Measurements from ENCODE around the gene HDC.

HDC gene

DNA sequence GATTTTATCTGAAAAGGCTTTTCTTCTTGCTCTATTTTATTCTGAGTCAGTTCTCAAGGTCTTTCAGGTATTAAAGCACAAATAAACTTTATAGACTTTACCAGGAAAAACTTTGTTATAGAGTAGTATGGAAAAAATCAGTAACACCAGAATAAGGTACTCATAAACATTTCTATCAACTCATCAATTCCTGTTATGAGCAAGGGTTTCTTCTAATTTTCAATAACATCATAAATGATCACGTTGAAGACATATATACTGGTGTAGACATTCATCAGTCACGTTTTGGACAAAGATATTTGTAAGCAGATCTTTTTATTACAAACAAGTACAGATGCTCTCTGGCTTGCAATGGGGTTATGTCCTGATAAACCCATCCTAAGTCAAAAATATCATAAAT, 9.6 kb upstream of the HDC start:
- TF ChIP-seq GATA3 (IDR thresholded peaks at IDR 0.05; ENCODE audit: low read depth, low read length) = no peak
- no peak for TF ChIP-seq GATA2 (IDR thresholded peaks at IDR 0.05; ENCODE audit: low read depth, low read length)

DNA sequence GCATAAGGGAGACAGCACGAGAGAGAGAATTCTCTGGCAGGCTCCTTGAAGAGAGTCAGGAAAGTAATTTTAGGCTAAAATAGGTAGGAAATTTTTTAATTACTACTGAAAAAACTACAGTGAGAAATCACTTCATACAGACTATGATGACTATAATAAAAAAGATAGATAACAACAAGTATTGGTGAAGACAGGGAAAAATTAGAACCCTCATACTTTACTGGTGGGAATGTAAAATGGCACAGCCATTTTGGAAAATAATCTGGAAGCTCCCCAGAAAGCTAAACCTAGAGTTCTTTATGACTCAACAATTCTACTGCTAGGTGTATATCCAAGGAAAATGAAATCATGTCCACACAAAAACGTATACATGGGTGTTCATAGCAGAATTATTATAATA, 2.1 kb upstream of the HDC start:
- no peak for TF ChIP-seq GATA2 (IDR thresholded peaks at IDR 0.05; ENCODE audit: low read depth, low read length)
- TF ChIP-seq GATA3 (IDR thresholded peaks at IDR 0.05; ENCODE audit: low read depth, low read length) = no peak

DNA sequence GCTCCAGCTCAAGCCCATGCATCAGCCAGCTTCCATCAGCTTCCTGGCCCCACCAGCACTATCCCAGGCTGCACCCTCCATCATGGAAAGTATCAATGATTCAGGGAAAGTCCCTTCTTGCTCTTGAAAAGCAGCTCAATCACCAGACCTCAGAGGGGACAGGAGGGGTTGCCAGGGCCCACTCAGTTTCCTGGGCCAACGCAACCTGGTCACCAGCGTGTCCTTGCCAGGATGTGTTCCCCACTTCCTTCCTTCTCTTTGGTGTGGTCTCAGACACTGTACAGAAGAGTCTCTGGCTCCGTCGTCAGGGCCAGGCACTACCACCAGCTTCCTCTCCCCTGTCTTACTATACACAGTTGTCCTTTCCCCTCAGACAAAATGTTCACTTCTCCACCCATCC, 3.0 kb downstream of the HDC start:
- TF ChIP-seq GATA3 (IDR thresholded peaks at IDR 0.05; ENCODE audit: low read depth, low read length) (no peak), GATA2 (IDR thresholded peaks at IDR 0.05; ENCODE audit: low read depth, low read length) (no peak)

DNA sequence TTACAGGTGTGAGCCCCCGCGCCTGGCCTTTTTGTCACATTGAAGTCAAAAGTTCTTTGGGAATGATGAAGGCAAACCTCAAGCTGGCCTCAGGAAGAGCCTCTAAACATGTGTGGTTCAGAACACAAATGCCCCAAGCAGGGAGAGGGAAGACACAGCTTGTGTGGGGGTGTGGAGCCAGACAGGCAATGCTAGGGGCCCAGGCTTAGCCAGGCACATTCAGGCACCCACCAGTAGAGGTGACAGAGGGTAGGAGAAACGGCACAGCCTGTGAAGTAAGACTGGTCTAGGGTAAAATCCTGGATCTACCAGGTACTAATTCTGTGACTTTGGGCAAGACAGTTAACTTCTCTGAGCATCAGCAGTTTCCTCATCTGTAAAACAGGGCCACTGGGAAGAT, 3.5 kb downstream of the HDC start:
- TF ChIP-seq GATA2 (IDR thresholded peaks at IDR 0.05; ENCODE audit: low read depth, low read length) (no peak), GATA3 (IDR thresholded peaks at IDR 0.05; ENCODE audit: low read depth, low read length) (no peak)

DNA sequence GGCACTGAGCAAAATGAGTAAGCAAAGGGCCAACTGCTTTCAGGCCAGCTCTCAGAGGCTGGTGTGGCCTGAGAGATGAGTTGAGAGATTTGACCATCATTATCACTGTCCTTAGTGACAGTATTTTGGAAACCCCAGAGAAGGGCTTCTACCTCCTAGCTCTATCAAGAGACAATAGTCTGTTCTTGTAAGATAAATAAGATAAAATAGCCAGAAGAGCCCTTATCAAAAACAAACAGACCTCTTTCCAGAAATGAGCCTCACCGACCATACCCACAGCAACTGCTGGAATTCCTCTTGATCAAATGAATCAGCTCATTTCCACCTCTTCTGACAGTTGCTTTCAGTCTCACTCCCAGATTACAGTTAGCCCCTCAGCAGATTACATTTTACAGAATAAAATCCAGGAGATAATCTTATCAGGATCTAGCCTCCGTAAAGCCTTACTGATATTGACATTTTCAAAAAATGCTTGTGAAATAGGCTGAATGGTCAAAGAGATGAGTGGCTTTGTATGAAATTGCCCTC, 4.5 kb downstream of the HDC start:
- TF ChIP-seq GATA3 (IDR thresholded peaks at IDR 0.05; ENCODE audit: low read depth, low read length) (no peak), GATA2 (IDR thresholded peaks at IDR 0.05; ENCODE audit: low read depth, low read length) (peak; percentile 39)

DNA sequence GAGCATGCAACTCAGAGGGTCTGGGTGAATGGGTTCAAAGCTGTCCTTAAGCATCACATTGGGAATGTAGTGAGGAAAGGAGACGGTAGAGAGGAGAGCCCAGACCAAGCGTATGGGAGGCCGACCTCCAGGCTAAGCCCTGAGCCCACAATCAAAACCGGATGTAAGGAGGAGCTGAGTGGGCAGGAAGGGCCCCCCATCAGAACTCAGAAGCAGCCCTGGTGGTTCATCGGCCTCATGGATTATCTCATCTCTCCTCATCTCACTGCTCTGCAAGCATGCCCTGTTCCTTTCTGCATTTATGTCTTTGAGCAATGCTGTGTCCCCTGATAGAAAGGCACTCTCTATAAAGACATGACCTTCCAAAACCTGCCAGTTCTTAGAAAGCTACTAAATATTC, 6.2 kb downstream of the HDC start:
- TF ChIP-seq GATA3 (IDR thresholded peaks at IDR 0.05; ENCODE audit: low read depth, low read length) = no peak
- no peak for TF ChIP-seq GATA2 (IDR thresholded peaks at IDR 0.05; ENCODE audit: low read depth, low read length)

DNA sequence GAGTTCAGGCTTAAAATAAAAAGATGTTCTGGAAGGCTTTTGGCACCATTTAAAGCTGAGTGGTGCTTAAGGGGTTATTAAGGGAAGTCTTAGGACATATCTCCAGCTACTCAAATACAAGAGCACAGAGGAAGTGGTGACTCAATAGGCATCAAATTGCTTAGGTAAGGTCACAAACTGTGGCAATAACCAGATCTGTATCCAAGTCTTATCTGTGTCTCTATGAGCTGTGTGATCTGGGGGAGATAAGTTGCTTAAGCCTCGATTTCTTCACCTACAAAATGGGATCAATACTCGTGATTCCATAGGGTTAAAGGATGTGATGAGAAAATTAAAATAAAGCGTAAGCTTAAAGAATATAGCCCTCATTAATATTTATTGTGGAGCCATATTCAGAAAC, 7.6 kb downstream of the HDC start:
- TF ChIP-seq GATA2 (IDR thresholded peaks at IDR 0.05; ENCODE audit: low read depth, low read length) (no peak), GATA3 (IDR thresholded peaks at IDR 0.05; ENCODE audit: low read depth, low read length) (no peak)

DNA sequence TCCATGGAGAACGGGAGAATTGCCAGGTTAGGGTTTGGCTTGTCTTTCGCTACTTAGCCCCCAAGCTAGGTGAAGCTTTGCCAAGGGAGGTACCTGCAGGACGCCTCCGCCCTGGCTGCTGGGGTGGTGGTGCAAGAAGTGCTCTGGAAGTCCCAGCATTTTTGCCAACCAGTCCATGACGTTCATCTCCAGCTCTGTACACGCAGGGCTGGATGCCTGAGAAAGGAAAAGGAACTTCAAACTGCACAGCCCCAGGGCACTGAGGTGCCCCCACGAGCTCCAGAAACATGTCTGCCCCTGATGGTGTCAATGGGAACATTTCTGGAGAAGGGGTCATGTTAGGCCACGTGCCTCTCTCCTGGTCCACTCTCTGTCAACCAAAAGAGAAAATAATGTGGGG, 8.2 kb downstream of the HDC start:
- TF ChIP-seq GATA2 (IDR thresholded peaks at IDR 0.05; ENCODE audit: low read depth, low read length) (no peak), GATA3 (IDR thresholded peaks at IDR 0.05; ENCODE audit: low read depth, low read length) (no peak)

DNA sequence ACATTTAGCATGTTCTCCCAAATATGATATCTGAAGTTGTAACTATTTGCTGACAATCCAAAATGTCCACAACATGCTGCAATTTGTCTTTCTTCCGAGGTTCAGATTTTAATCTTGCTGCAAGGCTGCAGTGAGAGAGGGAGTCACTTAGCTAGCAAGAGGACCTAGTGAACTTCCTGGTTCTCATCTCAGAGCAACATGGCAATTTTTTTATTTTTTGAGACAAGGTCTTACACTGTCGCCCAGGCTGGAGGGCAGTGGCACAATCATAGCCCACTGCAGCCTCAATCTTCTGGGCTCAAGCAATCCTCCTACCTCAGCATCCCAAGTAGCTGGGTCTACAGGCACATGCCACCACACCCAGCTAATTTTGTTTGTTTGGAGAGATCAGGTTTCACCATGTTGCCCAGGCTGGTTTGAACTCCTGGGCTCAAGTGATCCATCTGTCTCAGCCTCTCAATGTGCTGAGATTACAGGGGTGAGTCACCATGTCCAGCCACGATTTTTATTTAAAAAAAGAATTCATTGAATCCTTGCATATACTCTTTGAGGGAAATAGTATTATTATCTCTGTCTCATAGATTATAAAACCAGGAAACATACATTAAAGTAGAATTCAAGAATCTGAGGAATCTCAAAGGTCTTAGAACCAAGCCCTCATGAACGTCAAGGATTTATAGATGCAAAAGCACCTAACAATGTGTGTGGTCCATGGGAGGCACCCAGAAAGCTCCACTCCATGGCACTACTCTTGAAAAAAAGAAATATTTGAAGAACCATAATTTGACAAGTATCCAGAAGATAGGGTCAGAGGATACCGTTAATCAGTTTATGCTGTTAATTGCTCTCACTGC, 9.1 kb downstream of the HDC start:
- TF ChIP-seq GATA2 (IDR thresholded peaks at IDR 0.05; ENCODE audit: low read depth, low read length) = no peak

DNA sequence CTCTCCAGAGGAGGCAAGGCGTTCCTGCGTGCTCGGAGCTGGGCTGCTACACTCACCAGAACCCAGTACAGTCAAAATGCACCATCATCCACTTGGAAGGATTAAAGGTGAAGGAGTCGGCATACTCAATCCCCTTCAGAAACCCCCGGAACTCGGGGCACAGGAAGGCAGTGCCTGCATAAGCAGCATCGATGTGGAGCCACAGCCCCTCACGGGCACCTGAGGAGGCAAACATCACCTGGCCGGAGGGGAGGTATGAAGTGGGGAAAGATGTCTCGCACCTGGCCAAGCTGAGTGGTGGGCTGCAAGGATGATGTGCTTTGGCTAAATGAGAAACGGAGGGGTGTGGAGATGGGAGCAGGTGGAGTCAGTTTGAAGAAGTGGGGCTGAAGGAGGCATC, 13.0 kb downstream of the HDC start:
- TF ChIP-seq GATA3 (IDR thresholded peaks at IDR 0.05; ENCODE audit: low read depth, low read length) (no peak), GATA2 (IDR thresholded peaks at IDR 0.05; ENCODE audit: low read depth, low read length) (no peak)

DNA sequence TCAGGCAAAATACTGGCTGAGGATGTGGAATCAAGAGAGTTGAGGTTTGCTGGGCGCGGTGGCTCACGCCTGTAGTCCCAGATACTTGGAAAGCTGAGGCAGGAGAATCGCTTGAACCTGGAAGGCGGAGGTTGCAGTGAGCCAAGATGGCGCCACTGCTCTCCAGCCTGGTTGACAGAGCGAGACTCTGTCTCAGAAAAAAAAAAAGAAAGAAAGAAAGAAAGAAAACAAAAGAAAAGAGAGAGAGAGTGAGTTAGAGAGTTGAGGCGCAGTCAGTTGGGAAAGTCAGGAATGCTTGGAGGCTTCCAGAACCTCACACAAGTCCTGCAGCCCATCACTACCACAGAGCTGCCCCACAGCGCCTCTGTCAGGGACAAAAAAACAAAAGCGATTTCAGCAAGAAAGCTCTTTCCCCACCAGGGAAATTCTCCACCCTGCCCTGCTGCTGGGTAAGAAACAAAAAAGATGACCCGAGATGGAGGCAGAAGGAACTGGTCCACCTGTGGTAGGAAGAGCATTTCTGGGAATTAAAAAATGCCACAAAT, 13.8 kb downstream of the HDC start:
- TF ChIP-seq GATA3 (IDR thresholded peaks at IDR 0.05; ENCODE audit: low read depth, low read length) (no peak), GATA2 (IDR thresholded peaks at IDR 0.05; ENCODE audit: low read depth, low read length) (no peak)

DNA sequence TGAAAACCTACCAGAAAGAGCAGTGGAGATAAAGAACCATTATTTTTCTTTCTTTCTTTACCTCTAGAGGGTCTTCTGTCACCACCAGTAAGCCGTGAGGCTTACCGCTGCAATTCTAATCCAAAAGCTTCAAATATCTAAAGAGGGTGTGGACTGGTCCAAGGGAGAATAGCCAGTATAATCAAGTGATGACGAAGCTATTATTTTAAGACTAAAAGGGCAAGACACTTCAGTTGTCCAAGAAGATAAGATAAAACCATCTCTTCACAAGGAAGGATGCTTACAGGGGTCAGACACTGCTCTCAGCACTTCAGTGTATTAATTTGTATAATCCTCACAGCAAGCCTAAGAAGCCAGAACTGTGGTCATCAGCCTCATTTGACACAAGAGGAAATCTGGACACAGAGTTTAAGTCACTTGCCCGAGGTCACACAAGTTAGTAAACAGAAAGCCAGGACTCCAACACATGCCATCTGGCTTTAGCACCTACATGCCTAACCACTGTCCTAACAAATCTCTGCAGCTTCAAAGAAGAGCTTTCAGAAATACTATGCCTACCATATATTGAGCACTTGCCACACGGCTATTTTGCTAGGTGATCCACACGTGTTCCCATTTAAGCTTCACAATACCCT, 14.6 kb downstream of the HDC start:
- TF ChIP-seq GATA3 (IDR thresholded peaks at IDR 0.05; ENCODE audit: low read depth, low read length) (no peak), GATA2 (IDR thresholded peaks at IDR 0.05; ENCODE audit: low read depth, low read length) (no peak)

DNA sequence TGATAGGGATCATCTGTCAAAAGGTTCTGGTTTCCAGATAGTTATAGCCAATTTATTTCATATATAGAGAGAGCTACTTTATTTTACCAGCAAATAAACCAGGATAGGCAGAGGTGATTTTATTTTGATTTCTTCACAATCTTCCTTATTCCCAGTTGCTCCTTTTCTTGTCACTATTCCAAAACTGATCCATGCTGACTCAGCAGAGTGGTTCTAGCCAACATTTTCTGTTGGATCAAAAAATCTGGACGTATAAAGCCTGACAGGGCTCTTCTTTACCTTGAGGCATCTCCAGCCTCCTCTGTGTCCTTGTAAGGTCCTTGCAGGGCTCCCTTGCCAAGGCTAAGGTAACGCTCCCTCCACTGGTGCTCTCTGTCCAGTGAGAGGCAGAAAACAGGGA, 15.8 kb downstream of the HDC start:
- TF ChIP-seq GATA2 (IDR thresholded peaks at IDR 0.05; ENCODE audit: low read depth, low read length) (no peak), GATA3 (IDR thresholded peaks at IDR 0.05; ENCODE audit: low read depth, low read length) (no peak)

DNA sequence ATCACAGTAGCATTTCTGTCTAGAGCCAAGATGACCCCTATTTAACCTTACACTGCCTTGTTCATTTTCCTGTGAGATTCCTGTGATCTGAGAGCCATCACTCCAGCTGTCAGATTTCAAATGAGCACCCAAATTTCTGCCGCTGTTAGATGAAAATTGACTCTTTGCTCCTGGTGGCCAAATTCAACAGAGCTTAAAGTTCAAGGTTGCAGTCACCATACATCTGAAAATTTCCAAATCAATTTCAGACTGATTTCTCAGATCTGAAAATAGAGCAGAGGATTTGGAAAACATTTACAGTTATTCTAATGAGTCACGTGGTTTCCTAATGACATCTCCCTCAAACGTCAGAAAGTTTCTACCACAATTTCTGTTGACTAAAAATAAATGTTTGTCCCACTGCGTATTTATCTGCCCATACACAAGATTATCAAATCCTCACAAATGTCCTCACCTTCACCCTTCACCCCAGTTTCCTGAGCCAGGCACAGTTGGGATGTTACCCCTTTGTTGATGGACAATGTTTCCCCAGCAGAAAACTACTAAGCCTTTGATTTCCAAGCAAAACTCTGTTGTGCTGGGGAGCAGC, 16.4 kb downstream of the HDC start:
- no peak for TF ChIP-seq GATA3 (IDR thresholded peaks at IDR 0.05; ENCODE audit: low read depth, low read length)
- TF ChIP-seq GATA2 (IDR thresholded peaks at IDR 0.05; ENCODE audit: low read depth, low read length) = no peak
